HG03460 (cell line): ENCODE data around the gene MAP2K1.
A peak's percentile ranks its signal among the peaks of the same experiment; 100 is the strongest.
"Not testable (repeated sequence)": the region's sequence is repeated elsewhere in the genome, so short reads cannot be mapped to it uniquely, and the experiment has no call there.

Source experiments
- ATAC-seq: cut with Tn5 transposase; IDR thresholded peaks from one replicate; pipeline ENCODE4 v1.9.1; 2021; ENCODE audit not compliant: unreplicated experiment

Gene MAP2K1

DNA sequence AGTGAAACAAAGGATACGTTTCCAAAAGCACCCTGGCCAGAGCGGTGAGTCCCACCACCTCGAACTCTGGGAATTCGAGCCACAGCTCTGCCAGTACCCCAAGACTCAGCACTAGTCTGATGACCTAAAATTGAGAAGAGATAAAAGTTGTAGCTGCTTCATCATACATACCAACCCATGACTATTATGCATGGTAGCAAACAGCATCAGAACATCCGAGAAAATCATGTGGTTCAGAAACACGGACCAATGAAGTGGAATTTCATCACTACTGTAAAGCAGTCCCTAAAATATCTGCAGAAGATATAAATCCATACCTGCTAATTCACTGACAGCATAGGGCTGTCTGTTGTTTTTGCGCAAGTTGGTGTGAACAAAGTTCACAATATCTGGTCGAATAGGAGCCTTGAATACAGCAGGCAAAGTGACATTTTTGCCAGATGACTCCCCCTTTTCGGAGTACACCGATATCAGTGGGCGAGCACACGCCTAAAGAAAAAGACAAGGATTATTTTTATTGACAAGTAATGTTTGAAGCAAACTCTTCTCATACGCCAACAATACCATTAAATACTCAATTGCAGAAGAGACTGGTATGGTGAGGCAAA lies 116.4 kb downstream of the MAP2K1 start:
- ATAC-seq = not testable (repeated sequence)

- no peak for ATAC-seq
Observed at GRCh38 chr15:66503780-66504562, 117.3 kb downstream of the MAP2K1 start.

GRCh38 chr15:66504563-66505429 lies 118.1 kb downstream of the MAP2K1 start, which contains the start of the genes RPL4 and ZWILCH:
TSS of gene RPL4 (minus strand) at chr15:66504855. CDS start at chr15:66504790, 65 bp downstream.
TSS of gene ZWILCH (plus strand) at chr15:66505326. CDS start at chr15:66505339, 13 bp downstream.
- ATAC-seq = peak; percentile 74

GRCh38 chr15:66505430-66505811 lies 118.7 kb downstream of the MAP2K1 start:
- ATAC-seq = no peak

- ATAC-seq = no peak
Observed at GRCh38 chr15:66505818-66506217, 119.1 kb downstream of the MAP2K1 start.

DNA sequence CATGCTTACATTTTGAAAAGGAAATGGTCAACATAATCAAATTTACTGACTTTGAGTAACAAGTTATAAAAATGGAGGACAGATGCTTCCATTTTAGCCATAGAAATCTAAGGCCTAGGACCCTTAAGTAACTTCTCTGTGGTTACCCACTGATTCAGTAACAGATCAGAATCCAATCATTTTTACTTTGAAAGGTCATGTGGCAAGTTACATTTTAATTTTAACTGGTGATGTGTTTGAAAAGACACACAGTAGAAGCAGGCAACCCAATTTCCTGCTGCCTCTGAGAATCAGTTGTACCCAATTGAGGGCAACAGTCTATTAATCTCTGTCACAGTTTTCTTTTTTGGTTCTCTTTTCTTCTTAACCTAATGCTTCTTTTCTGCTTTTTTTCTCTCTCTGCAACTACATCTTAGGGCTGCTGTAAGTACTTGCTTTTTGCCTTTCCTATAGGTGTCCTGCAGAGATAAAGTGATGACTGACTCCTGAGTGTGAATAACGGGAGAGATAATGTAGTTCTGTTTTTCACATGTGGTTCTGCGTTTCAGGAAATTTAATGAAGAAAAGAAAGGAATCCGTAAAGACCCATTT lies 121.7 kb downstream of the MAP2K1 start:
- ATAC-seq = no peak

- no peak for ATAC-seq
Observed at GRCh38 chr15:66514586-66514985, 127.9 kb downstream of the MAP2K1 start.

DNA sequence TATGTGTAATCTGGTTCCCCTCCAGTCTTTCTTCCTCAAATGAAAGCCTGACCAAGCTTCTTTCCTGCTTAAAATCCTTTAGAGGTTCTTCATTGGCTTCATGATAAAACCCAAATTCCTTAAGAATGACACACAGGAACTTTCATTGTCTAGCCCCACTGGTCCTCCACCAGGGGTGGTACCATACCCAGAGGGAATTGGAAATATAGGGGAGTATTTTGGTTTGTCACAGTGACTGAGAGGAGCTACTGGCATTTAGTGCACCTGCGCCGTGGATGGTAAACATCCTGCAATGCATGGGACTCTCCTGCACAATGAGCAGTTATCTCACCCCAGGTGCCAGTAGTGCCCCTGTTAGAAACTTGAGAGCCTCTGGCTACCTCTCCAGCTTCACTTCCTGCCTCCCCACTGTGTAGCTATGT lies 129.2 kb downstream of the MAP2K1 start:
- no peak for ATAC-seq

- no peak for ATAC-seq
Observed at GRCh38 chr15:66523926-66524325, 137.2 kb downstream of the MAP2K1 start.

DNA sequence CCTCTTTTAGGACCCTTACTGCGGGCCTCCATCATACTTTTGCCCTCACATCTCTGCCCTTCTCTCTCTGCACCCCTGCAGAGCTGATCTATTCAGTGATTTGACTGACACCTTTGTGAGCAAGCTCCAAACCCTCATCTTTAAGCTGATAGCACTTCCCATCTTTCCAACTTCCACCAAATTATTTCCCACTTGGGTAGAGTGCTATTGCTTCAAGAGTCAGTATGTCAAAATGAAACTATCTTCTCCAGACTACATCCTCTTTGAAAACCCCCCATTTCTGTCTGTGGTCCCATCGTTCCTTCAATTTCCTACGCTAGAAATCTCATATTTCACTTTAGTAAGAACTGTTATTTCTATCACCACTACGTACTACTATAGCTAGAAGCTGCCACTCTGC lies 138.1 kb downstream of the MAP2K1 start:
- ATAC-seq = no peak

- no peak for ATAC-seq
Observed at GRCh38 chr15:66535056-66535455, 148.3 kb downstream of the MAP2K1 start.
